NCI-H2227 treated with DMSO at 0.1 percent for 48 hours (cell line): ENCODE data around the gene CRYBB3.

Source experiments
- DNase-seq: peaks from one replicate; lab custom pipeline; 2025; lab: John Stamatoyannopoulos, UW

Gene CRYBB3

DNA sequence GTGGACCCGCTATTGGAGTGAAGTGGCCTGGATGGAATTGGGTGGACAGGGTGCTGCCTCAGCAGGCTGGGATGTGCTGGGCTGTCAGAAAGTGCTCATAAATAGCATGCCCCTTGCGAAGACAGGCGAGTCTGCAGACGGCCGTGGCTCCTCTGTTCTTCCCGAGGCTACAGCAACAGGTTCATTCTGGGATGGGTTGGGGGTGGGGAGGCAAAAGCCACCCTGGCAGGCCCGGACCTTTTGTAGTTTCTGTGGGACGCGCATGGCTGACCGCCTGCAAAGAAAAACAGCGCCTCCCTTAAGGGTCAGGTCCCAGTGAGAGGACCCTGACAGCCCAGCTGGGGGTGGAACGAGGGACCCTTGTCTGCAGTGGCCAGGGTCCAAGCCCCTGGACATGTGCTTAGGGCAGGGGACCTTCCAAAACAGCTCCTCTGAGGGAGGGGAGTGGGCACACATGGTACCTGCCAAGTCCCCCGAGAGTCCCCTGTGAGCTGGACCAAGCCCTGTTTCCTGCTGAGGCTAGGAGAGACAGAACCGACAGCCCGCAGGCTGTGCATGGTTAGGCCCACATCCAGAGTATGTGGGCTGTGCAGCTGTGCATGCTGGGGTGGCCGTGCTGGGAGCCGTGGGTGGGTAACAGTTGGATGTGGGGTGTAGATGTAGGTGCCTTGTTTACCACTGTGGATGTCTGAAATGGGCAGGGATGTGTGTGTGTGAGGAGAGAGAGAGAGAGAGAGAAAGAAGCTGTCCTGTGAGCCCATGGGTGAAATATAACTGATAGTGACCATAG is at the start of gene CRYBB3:
Gene CRYBB3, plus strand, starts transcription at position 128 of the 790 bp plus-strand sequence. CDS start 1,539 bp downstream, outside the sequence.
- DNase-seq = no peak

DNA sequence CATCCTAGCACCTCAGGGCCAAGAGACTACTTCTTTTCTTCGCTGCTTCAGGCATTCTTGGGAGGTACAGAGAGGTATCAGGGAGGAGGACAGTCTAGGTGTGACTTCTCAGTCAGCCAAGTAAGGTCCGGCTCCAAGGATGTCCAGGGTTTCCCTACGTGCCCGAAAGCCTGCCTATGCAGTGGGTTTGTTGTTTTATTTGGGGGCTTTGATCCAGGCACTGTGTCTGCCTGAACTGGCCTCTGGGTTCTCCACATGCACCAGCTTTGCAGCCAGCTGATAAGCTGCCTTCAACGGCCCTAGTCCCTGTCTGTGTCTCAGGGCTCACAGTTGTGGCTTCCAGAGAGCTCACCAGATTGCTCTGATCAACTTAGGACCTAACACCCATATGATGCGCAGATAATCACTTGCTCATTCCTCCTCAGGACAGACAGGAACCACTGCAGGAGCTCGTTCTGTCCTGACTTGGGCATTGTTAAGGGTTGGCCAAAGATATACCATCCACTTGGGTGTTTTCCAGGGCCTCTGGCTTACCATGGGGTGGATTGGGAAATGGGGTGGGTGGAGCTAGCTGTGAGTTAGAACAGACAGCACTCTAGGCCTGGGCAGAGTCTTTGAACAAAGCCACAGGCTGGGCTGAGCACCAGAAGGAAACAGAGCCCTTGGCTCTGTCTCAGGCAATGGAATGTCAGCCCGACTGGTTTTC is 45.5 kb upstream of the CRYBB3 start:
- DNase-seq = no peak

DNA sequence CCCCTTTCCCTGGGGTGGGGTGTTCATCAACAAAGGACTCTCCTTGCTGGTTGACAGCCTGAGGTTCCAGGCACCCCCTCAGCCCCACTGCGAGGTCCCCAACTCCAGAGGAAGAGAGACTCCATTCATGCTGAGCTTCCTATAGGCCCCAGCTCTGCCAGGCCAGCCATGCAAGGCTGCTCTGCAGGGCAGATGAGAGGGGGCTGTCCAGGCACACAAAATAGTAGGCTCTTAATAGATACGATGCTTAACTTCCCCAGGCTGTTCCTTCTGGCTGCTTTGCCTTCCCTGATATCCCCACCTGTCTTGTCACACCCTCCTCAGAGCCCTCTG is 45.0 kb upstream of the CRYBB3 start:
- no peak for DNase-seq

DNA sequence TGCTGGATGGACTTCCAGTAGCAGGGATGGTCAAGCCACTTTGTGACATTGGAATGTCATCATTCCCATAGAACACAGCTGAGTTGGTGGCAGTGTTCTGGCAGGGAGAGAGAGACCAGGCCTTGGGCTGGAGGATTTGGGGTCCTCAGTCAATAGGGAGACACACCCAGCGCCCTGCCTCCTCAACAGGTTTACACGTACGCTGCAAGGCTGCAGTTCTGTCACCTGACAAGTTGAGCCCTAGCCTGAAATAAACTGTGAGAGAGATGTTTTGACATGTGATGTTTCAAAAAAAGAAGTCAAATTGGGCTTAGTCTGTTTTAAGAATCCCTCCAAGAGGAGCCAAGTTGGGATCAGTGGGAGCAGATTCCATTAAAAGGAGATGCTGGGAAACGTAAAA is 42.9 kb upstream of the CRYBB3 start:
- DNase-seq = no peak

DNA sequence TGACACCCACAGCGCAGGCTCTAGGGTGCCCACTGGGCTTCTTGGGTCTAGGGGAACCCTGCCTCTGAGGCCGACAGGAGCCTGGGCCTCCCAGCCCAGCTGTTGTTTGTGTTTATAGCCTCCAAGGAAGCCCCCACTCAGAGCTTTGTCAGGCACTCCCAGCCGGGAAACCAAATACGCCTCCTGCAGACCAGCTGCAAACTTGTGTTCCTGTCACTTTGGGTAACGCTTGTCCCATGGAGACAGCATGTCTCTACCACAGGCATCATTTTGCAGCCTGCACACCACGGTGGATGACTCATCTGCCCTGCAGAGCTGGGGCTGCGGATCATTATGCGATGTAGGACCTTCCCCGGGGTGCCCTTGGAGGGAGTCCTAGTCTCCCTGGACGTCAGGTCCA is 40.6 kb upstream of the CRYBB3 start:
- no peak for DNase-seq

DNA sequence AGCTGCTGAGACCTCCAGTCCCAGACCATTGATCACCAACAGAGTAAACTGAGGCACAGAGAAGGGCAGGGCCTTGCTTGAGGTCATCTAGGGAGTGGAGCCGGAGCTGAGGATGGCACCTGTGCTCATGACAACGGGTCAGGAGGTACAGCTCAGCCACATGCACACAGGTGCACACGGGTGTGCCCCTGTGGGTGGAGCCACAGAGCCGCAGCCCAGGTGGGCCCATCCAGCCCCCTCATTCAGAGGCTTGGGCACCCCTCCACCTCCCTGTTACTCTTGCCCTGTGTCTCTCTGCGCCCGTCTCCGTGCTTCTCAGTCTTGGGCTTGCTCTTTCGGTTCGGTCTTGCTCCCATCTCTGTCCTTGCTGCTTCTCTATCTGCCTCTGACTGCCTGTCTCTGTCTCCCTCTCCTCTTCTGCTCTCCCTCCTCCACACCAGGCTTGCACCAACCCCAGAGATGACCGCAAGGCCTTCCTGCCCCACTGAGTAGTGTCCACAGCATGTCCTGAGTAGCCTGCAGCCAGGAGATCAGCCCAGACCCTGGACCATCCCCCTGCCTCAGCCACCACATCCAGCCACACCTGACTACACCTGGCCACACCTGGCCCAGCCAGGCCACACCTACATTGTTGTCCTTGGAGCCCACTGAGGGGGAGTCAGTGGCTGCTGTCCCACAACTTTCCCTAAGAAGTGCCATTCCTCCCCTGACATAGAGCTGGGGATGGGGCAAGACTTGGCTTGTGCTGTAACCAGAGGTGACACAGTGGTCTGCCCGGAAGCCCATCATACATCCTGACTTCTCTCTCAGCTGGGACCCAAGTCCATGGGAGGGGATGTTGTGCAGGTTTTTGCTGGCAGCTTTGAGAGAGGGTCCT is 39.3 kb upstream of the CRYBB3 start:
- no peak for DNase-seq

DNA sequence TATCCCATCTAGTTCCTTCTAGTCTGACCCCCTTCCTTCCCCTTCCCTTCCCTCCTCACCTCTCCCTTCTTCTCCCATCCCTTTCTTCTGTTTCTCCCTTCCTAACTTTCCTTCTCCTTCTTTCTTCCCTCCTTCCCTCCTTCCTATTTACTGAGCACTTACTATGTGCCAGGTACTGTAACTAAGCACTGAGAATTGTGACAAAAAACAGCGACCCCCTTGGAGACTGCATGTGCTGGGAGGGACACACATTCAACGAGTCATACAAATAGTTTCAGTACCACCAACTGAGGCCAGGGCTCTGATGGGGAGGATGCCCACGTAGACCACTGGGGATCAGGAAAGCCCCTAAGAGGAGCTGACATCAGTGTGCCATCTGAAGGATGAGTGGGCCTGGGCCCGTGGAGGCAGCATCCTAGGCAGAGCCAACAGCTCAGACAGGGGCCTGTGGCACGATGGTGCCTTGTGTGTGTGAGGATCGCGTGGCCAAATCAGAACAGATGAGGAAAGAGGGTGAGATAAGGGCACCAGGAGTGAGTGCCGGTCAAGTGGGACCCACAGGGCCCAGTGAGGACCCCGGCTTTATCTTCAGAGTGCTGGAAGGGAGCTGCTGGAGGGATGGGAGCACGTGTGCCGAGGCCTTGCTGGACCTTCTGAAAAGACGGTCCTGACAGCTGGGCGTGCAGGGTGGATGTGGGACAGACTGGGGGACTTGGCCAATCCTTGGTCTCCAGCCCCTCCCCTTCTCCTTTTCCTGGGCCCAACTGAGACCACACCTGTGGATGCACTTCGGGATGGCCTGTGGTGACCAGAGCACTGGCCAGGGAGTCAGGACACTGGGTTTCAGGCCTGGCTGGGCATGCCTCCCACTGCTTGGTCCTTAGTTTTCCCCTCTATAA is 38.4 kb upstream of the CRYBB3 start:
- no peak for DNase-seq

DNA sequence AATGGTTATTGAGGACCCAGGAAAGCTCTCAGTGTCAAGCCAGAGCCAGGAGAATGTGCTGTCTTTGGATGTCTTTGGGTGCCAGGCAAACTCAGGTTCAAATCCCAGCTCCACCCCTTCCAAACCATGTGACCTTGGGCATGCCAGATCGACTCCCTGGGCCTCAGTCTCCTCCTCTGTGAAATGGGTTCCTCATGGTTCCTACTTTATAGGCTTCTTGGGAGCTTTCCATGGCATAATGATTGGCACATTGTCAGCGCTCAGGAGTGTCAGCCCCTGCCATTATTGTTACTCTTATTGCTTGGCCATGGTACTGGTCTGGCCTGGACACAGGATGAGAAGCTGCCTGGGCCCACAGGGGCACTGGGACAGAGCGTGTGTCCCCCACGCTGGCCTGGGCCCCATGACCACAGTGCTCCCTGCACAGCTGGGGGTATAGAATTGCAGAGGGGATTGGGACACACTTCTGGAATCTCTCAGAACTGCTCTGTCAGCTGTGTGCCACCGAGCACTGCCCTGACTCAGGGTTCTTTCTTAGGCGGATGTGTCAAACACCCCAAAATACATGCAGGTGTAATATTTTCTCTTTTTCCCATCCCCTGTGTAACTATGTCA is 37.6 kb upstream of the CRYBB3 start:
- no peak for DNase-seq

DNA sequence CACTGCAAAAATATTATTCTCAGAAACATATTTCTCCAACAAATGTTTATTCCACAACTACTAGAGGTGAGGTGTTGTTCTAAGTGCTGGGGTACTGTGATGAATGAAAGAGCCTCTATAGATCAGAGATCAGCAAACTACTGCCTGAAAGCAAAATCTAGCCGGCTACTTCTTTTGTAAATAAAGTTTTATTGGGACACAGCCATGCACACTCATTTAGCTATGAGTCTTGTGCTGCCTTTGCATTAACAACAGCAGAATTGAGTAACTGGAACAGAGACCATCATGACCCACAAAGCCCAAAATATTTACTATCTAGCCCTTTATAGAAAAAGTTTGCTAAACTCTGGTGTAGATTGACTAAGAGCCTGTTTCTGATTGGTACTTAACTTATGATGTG is 37.1 kb upstream of the CRYBB3 start:
- no peak for DNase-seq

DNA sequence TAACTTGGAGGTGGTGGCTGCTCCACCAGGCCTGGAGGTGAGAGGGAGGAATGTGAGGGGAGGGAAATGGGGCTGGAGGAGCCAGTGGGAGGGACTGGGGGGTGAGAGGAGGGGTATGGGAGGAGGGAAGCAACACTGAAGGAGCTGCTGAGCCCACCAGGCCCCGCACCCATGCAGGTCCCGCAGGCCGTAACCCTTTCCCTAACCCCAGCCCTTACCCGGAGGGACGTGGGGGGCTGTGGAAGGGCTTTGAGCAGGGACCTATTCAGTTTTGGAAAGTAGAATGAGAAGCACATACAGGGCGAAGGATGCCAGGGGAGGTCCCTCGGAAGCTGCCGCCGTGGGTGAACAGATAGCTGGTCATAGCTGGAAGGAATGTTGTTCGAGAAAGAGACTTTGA is 33.9 kb upstream of the CRYBB3 start:
- DNase-seq = no peak

DNA sequence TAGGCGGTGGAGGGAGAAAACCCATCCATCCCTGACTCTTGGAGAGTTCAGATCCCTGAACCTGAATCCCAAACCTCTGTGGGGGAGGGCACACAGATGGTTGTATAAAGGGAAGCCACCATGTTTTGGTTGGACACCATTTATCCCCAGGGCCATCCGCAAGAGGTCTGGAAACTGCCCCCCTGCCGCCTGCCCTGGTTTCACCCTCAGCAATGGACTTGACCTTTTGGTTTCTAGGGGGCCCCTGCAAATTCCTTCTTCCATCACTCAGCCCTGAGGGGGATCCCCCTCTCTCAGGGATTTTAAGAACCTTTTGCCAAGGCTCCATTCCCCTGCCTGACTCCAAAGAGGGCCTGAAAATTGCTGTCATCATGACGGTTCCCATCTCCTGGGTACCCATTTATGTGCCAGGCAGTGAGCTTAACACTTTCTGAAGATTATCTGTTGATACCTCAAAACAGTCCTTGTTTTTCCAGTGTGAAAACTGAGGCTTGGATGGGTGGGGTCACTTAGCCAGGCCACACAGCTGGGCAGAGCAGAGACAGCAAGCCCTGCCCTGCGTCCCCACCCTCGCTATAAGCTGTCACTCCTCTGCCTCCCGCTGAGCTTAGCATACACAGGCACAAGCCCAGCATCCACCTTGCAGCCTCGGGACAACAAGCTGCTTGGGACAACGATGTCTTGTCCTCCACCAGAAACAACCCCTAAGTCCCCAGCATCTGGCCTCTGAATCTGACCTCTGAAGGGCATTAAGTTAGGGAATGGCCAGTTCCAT is 33.2 kb upstream of the CRYBB3 start:
- no peak for DNase-seq

DNA sequence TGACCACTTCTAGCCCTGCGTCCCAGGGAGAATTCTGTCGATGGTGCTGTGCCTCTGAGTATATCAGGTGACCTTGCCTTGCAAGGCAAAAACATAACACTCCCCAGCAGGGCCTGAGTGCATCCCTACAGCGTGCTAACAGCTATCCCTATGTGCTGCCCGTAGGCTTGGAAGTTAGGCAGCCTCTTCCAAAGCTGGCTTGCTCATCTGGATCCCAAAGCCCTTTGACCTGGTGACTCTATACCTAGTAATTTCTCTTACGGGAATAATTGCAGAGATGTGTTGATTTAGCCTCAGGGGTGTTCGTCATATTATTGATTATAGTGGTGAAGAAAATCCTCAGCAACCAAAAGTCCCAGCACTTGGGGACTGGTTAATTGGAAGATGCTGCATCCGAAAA is 32.6 kb upstream of the CRYBB3 start:
- DNase-seq = peak; percentile 36

DNA sequence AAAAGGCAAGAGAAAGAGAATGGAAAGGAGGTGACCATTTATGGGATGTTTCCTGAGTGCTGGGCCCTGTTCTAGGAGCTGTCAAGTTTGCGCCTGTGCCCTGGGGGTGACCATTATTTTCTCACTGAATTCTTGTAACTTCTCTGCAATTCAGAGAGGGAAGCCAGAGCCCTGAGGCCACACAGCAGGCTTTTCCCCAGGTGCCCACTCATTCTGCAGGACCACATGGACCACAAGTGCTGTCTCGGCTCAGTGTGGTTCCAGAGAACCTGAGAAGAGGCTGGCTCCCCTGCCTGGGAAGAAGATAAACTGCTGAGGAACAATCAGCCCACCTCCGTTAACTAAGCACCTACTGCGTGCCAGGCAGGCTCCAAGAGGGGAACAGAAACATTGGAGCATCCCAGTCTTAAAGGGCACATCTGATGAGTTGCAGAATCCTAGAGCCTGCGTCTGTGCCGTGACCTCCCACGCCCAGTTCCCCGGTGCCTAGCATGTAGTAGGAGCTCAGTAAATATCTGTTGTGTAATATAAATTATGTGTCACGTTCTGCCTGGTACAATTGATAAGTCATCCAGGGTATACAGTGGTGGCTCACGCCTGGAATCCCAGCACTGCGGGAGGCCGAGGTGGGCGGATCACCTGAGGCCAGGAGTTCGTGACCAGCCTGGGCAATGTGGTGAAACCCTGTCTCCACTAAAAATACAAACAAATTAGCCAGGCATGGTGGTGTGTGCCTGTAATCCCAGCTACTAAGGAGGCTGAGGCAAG is 31.6 kb upstream of the CRYBB3 start:
- DNase-seq = no peak

DNA sequence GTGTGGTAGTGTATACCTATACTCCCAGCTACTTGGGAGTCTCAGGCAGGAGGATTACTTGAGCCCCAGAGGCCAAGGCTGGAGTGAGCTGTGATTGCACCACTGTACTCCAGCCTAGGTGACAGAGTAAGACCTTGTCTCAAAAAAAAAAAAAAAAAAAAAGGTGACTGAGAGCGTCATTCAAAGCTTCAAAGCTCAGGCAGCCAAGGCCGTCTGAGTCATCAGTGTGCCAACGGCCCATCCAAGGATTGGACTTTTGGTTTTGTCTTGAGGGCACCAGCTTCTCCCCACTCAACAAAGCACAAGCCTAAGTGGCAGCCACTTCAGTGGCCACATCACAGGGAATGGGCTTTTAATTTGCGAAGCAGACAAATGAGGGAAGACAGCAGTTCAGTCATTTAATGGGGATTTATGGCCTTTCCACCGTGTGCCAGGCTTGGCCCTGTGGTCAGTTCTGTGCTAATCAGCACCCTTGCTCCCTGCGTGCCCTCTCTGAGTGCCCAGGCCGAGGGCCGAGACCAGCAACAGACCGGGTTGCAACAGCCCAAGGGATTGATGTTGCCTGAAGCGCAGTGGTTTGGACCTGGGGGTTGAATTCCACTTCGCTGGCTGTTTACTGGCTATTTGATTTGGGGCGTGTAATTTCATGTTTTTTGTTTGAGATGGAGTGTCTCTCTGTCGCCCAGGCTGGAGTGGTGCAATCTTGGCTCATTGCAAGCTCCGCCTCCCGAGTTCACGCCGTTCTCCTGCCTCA is 30.2 kb upstream of the CRYBB3 start:
- no peak for DNase-seq

DNA sequence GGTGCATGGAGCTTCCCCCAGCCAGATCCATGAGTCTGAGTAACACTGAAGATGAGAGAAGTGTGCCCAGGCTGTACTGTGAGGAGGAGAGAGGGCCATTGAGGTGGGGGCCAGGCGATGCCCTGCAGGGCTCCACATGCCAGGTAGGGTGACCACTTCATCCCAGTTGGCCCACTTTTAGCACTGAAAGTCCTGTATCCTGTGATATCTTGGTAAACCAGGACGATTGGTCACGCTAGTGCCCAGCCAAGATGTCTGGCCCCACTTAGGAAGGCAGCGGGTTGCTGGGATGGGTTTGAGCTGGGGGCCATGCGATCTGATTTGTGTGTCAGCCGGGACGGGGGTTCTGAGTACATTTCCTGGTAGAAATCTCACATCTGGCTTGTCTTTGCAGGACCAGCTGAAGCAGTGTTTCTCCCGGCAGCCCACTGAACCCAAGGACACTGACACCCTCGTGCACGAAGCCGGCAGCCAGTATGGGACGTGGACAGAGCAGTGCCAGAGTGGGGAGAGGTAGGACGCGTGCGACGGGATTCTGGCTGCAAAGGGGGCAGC is 29.2 kb upstream of the CRYBB3 start:
- DNase-seq = no peak

DNA sequence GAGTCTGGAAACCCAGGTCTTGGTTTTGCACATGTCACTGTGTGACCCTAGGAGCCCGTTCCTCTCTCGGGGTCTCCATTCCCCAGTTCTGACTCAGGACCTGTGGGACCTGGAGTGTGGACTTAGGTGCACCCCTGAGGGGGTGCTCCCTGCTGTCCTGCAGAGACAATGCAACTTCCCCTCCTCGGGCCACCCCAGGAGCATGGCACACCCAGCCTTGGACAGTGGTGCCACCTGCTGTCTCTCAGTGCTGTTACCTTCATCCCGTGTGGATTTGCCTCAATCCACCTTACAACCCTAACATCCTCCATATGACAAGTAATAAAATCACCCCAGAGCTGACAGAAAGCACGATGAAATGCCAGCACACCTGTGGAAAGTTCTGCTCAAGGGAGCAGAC is 27.5 kb upstream of the CRYBB3 start:
- DNase-seq = no peak

DNA sequence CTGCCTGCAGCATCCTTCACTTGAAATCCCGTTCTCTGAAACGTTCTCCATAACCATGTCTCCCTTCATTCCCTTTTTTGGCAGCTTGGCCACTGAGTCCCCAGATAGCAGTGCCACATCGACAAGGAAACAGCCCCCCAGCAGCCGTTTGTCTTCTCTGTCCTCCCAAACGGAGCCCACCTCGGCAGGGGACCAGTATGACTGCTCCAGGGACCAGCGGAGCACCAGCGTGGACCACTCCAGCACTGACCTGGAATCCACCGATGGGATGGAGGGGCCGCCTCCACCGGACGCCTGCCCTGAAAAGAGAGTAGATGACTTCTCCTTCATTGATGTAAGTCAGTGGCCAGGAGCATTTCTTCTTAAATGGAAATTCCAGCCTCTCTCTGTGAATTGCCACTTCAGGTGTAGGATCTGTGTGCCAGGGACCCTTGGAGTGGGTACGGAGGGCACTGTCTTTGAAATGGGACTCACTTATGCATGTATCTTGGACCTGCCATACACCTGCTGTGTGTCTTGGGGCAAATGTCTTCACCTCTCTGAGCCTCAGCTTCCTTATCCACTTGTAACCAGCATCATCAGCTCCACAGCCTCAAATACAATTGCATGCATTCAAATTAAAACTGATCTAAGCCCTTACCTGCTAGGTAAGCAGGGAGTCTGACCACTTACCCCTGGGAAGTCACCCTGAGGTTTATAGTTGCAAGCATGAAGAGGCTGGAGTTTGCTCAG is 25.3 kb upstream of the CRYBB3 start:
- no peak for DNase-seq

DNA sequence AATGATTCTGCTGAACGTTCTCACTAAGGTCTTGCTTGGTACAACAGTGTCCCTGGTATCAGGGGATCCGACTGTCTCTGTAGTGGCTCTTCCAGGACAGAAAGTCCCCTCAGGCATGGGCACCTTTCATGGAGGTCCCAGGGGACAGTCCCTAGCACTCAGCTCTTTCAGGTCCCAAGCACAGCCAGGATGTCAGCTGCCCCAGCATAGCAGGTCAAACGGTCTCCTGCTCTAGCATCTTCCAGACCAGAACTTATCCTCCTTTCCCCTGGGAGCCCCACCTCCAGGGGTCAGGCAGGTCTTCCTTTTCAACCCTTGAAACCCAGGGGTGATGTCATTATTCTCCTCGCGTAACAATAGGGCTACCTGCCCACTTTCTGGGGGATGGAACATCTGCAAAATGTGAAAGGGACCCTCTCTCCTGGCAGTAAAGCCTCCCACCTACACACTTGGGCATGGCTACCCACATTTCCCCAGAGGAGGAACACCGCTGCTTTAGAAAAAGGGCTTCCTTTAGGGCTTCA is 24.7 kb upstream of the CRYBB3 start:
- DNase-seq = no peak
